PFSK-1 (cell line): ENCODE data around the gene SHLD2.
"Not testable (repeated sequence)": the region's sequence is repeated elsewhere in the genome, so short reads cannot be mapped to it uniquely, and the experiment has no call there.

Experiments
- FOXP2 ChIP-seq: optimal IDR thresholded peaks from 2 replicates; pipeline ENCODE3; 2011; ENCODE audit warnings: borderline replicate concordance, control low read depth, inconsistent platforms; ENCODE audit not compliant: insufficient read depth; ENCODE audit errors: extremely low read length, extremely low read depth
- POLR2AphosphoS5 ChIP-seq: IDR thresholded peaks from 2 replicates; pipeline ENCODE4 v1.6.1; 2012; ENCODE audit warnings: low read depth, mild to moderate bottlenecking, control low read depth, low read length, moderate library complexity
- REST ChIP-seq, 2 experiments: IDR thresholded peaks; 2 replicates each; pipeline versions ENCODE4 v1.6.1 to v1.8.0; 2011 to 2012; ENCODE audit warnings: low read depth in 2 of 2, low read length in 2 of 2, control low read depth in 1 of 2, inconsistent platforms in 1 of 2, mild to moderate bottlenecking in 1 of 2, moderate library complexity in 1 of 2; ENCODE audit not compliant: insufficient read depth in 1 of 2
- SIN3A ChIP-seq: IDR thresholded peaks from 2 replicates; pipeline ENCODE4 v1.6.1; 2012; ENCODE audit warnings: mild to moderate bottlenecking, low read length, moderate library complexity, borderline replicate concordance; ENCODE audit not compliant: insufficient read depth
- TAF1 ChIP-seq: IDR thresholded peaks from 2 replicates; pipeline ENCODE4 v1.6.1; 2012; ENCODE audit warnings: low read length, control low read depth, borderline replicate concordance; ENCODE audit not compliant: insufficient read depth

DNA sequence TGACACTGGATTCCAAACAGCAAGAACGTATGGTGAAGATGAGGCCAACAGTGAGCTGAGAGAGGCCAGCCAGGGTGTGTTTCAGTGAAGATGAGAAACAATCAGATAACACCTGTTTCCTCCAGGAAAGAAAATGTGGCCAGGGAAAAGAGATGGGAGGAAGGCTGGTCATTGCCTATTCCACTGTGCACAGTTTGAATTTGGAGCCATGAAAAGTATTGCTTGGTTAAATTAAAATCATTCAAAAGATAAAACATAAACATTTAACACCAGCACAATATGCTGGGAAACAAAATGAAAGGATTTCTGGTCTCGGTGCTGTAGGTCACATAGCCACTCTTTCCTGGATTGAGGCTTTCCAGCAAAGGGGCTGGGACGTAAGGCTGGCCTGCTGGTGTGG, 130.1 kb downstream of the SHLD2 start, which contains the start of gene NUTM2A:
- not testable (repeated sequence) for TF ChIP-seq POLR2AphosphoS5; SIN3A; FOXP2; REST (IDR thresholded peaks at IDR 0.05; ENCODE audit: insufficient read depth in 1 of 2, low read depth in 2 of 2, low read length in 2 of 2); TAF1
